Trophoblast cell (in vitro differentiated cells and primary cell): ENCODE data around the gene TBC1D9B.

Experiments used
- DNase-seq, 2 donors: peaks; one replicate each; pipeline ENCODE4 v3.0.0-alpha.2; 2016
- H2AFZ ChIP-seq: 2 replicates; pipeline ENCODE4 v1.6.1; 2013; ENCODE audit warnings: low read length, moderate library complexity, mild to moderate bottlenecking; ENCODE audit not compliant: insufficient read depth, poor library complexity
- H2AK5ac ChIP-seq: 2 replicates; pipeline ENCODE4 v1.6.1; 2013; ENCODE audit warnings: mild to moderate bottlenecking, low read length
- H2BK120ac ChIP-seq: 2 replicates; pipeline ENCODE4 v1.6.1; 2013; ENCODE audit warnings: low read length, mild to moderate bottlenecking, moderate library complexity; ENCODE audit not compliant: insufficient read depth, poor library complexity
- H2BK12ac ChIP-seq: 2 replicates; pipeline ENCODE4 v1.6.1; 2013; ENCODE audit warnings: mild to moderate bottlenecking, low read length, moderate library complexity
- H2BK5ac ChIP-seq: 2 replicates; pipeline ENCODE4 v1.6.1; 2013; ENCODE audit warnings: low read length, low read depth, moderate library complexity, mild to moderate bottlenecking; ENCODE audit not compliant: poor library complexity
- H3K14ac ChIP-seq: 2 replicates; pipeline ENCODE4 v1.6.1; 2013; ENCODE audit warnings: mild to moderate bottlenecking, low read length
- H3K18ac ChIP-seq: 2 replicates; pipeline ENCODE4 v1.6.1; 2013; ENCODE audit warnings: mild to moderate bottlenecking, low read length
- H3K23ac ChIP-seq: 2 replicates; pipeline ENCODE4 v1.6.1; 2013; ENCODE audit warnings: low read length
- H3K27ac ChIP-seq: 2 replicates; pipeline ENCODE4 v1.5.1; 2013; ENCODE audit warnings: low read depth, mild to moderate bottlenecking, inconsistent platforms, low read length, moderate library complexity
- H3K27me3 ChIP-seq: 2 replicates; pipeline ENCODE4 v1.6.1; 2013; ENCODE audit warnings: inconsistent platforms, mild to moderate bottlenecking, low read length, moderate library complexity; ENCODE audit not compliant: insufficient read depth
- H3K36me3 ChIP-seq, 2 experiments: 1 replicate in 1 of 2; 2 replicates in 1 of 2; pipeline ENCODE4 v1.6.1; 2013; ENCODE audit warnings: low read length in 2 of 2, mild to moderate bottlenecking in 2 of 2, moderate library complexity in 1 of 2; ENCODE audit not compliant: insufficient read depth in 2 of 2, control insufficient read depth in 1 of 2
- H3K4ac ChIP-seq: 2 replicates; pipeline ENCODE4 v1.6.1; 2013; ENCODE audit warnings: low read depth, mild to moderate bottlenecking, low read length, moderate library complexity
- H3K4me1 ChIP-seq, 2 experiments: 1 replicate in 1 of 2; 2 replicates in 1 of 2; pipeline ENCODE4 v1.6.1; 2013; ENCODE audit warnings: low read length in 2 of 2, mild to moderate bottlenecking in 2 of 2, moderate library complexity in 1 of 2; ENCODE audit not compliant: insufficient read depth in 2 of 2, control insufficient read depth in 1 of 2
- H3K4me2 ChIP-seq: 2 replicates; pipeline ENCODE4 v1.6.1; 2013; ENCODE audit warnings: inconsistent platforms, mild to moderate bottlenecking, low read length, moderate library complexity
- H3K4me3 ChIP-seq: 2 replicates; pipeline ENCODE4 v1.5.1; 2013; ENCODE audit warnings: mild to moderate bottlenecking, low read depth, low read length, inconsistent platforms
- H3K79me1 ChIP-seq: one replicate; pipeline ENCODE4 v1.6.1; 2013; ENCODE audit warnings: low read length
- H3K79me2 ChIP-seq: 2 replicates; pipeline ENCODE4 v1.6.1; 2013; ENCODE audit warnings: low read length, mild to moderate bottlenecking; ENCODE audit not compliant: control insufficient read depth, insufficient read depth, poor library complexity
- H3K9ac ChIP-seq: 2 replicates; pipeline ENCODE4 v1.6.1; 2013; ENCODE audit warnings: mild to moderate bottlenecking, low read length
- H3K9me3 ChIP-seq: 2 replicates; pipeline ENCODE4 v1.6.1; 2013; ENCODE audit warnings: low read depth, mild to moderate bottlenecking, control low read depth, inconsistent platforms, low read length; ENCODE audit not compliant: insufficient read depth
- H4K12ac ChIP-seq: 2 replicates; pipeline ENCODE4 v1.6.1; 2013; ENCODE audit warnings: low read depth, mild to moderate bottlenecking, low read length, moderate library complexity
- H4K8ac ChIP-seq: 2 replicates; pipeline ENCODE4 v1.6.1; 2013; ENCODE audit warnings: low read depth, mild to moderate bottlenecking, low read length, moderate library complexity
- H4K91ac ChIP-seq: one replicate; pipeline ENCODE4 v1.6.1; 2013; ENCODE audit warnings: low read depth, mild to moderate bottlenecking, low read length, moderate library complexity
- WGBS: extraction: QIAGEN DNeasy Blood & Tissue Kit; methylation state at CpG from one replicate; pipeline ENCODE4 v1.1.7; 2013; ENCODE audit warnings: missing lambda C conversion rate; ENCODE audit not compliant: insufficient read length, insufficient coverage; ENCODE audit errors: extremely low coverage; 5-methylcytosine and 5-hydroxymethylcytosine counted together

Gene TBC1D9B

DNA sequence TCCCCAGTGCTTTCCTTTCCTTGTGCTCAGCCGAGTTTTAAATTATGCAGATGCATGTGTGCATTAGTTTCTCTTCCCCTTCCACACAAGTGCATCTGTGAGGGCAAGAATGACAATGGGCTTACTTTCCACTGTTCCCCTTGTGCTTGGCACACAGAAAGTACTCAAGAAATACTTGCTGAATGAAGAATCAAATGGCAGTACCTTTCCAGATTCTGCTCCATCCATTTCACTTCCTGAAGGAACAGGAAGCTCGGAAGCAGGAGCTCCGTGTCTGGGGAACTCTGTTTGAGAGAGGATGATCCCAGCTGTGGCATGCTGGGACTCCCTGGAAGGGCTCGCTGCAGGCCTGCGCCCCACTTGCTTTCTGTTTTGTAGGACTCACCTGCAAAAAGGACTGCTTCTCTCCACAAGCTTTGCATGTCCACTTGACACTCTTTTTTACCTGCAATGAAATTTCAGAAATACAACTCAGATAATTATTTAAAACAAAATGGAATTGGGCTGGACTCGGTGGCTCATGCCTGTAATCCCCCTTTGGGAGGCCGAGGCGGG, 54.6 kb downstream of the TBC1D9B start:
- Histone ChIP-seq H3K27ac (no peak overlapping the region), H3K9me3 (no peaks in the 10 kb centered on the region), H4K8ac (no peak overlapping the region), H3K36me3 (peaks cover 25 to 29% of the 10 kb centered on the region in 2 experiments), H2BK120ac (no peak overlapping the region), H4K12ac (no peak overlapping the region), H3K4me2 (no peak overlapping the region), H3K4me1 (no peaks in the 10 kb centered on the region), H3K9ac (no peak overlapping the region), H3K27me3 (no peaks in the 10 kb centered on the region), H3K18ac (no peak overlapping the region), H3K79me1 (no peaks in the 10 kb centered on the region), H3K4me3 (no peak overlapping the region), H4K91ac (no peak overlapping the region), H2AK5ac (no peak overlapping the region), H3K23ac (no peak overlapping the region), H2AFZ (no peak overlapping the region), H3K4ac (no peak overlapping the region), H2BK5ac (no peak overlapping the region), H3K14ac (no peak overlapping the region), H2BK12ac (no peak overlapping the region), H3K79me2 (no peaks in the 10 kb centered on the region)
- WGBS: no CpG with 5 or more reads among the region's 8 CpGs
- DNase-seq: no peak

GRCh38 chr5:179841621-179842020, 66.1 kb downstream of the TBC1D9B start:
- WGBS: no CpG with 5 or more reads among the region's 9 CpGs

GRCh38 chr5:179840766-179841165, 66.9 kb downstream of the TBC1D9B start:
- Histone ChIP-seq H3K9me3 (peaks cover 1% of the 10 kb centered on the region), H3K79me1 (no peaks in the 10 kb centered on the region)
- WGBS: no CpG with 5 or more reads among the region's 17 CpGs

More at GRCh38 chr5:179841621-179842020, 66.1 kb downstream of the TBC1D9B start:
- no peak overlapping the region for H3K14ac ChIP-seq
- no peaks in the 10 kb centered on the region for H3K79me2 ChIP-seq
- H4K8ac ChIP-seq: no peak overlapping the region
- no peak overlapping the region for H3K9ac ChIP-seq
- no peak overlapping the region for H2BK12ac ChIP-seq
- no peak overlapping the region for H2AFZ ChIP-seq
- no peak overlapping the region for H4K91ac ChIP-seq
- H3K18ac ChIP-seq: no peak overlapping the region
- no peaks in the 10 kb centered on the region for H3K79me1 ChIP-seq
- no peak overlapping the region for H2BK120ac ChIP-seq
- H3K9me3 ChIP-seq: peaks cover 2% of the 10 kb centered on the region
- H3K4me2 ChIP-seq: no peak overlapping the region
- no peaks in the 10 kb centered on the region for H3K27me3 ChIP-seq
- H2AK5ac ChIP-seq: no peak overlapping the region
- no peak overlapping the region for H4K12ac ChIP-seq
- no peak for DNase-seq
- H2BK5ac ChIP-seq: no peak overlapping the region
- no peaks in the 10 kb centered on the region for H3K4me1 ChIP-seq
- H3K4me3 ChIP-seq: no peak overlapping the region
- H3K4ac ChIP-seq: no peak overlapping the region
- no peak overlapping the region for H3K23ac ChIP-seq
- H3K27ac ChIP-seq: no peak overlapping the region
- H3K36me3 ChIP-seq: peaks cover 42 to 44% of the 10 kb centered on the region in 2 experiments

DNA sequence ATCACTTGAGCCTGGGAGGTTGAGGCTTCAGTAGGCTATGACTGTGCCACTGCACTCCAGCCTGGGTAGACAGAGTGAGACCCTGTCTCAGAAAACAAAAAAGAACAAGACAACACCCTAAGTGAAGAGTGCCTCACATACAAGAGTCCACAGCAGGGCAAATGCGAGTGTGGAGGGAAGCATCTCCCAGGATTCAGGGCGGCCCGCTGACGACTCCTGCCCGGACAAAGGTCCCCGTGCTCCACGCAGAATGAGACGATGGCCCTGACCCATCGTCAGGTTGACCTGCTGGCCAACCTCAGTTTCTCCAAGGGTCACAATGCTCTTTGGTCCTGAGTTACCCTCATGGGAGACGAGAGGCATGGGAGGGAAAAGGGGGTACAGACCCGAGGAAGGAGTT, 67.4 kb downstream of the TBC1D9B start:
- WGBS: no CpG with 5 or more reads among the region's 11 CpGs

More at GRCh38 chr5:179840766-179841165, 66.9 kb downstream of the TBC1D9B start:
- Histone ChIP-seq H2BK5ac (no peak overlapping the region), H3K4ac (no peak overlapping the region), H4K12ac (no peak overlapping the region), H3K36me3 (peaks cover 46 to 49% of the 10 kb centered on the region in 2 experiments), H2AK5ac (no peak overlapping the region), H2BK120ac (no peak overlapping the region), H3K23ac (no peak overlapping the region), H3K27ac (no peak overlapping the region), H2AFZ (no peak overlapping the region), H2BK12ac (no peak overlapping the region), H3K4me2 (no peak overlapping the region), H3K14ac (no peak overlapping the region), H3K18ac (no peak overlapping the region), H4K8ac (no peak overlapping the region), H3K4me3 (no peak overlapping the region), H3K9ac (no peak overlapping the region), H4K91ac (no peak overlapping the region), H3K27me3 (no peaks in the 10 kb centered on the region), H3K79me2 (no peaks in the 10 kb centered on the region), H3K4me1 (no peaks in the 10 kb centered on the region)
- DNase-seq: peak in 1 of 2 donors; percentile 24

More for the DNA sequence above, 67.4 kb downstream of the TBC1D9B start:
- H3K79me2 ChIP-seq: no peaks in the 10 kb centered on the region
- no peak overlapping the region for H3K14ac ChIP-seq
- no peak overlapping the region for H2BK12ac ChIP-seq
- H3K18ac ChIP-seq: no peak overlapping the region
- H2AFZ ChIP-seq: no peak overlapping the region
- H2BK5ac ChIP-seq: no peak overlapping the region
- DNase-seq: peak in 1 of 2 donors; percentile 14
- H3K9ac ChIP-seq: no peak overlapping the region
- H3K4me2 ChIP-seq: no peak overlapping the region
- no peak overlapping the region for H3K27ac ChIP-seq
- no peak overlapping the region for H2AK5ac ChIP-seq
- H3K23ac ChIP-seq: no peak overlapping the region
- H4K12ac ChIP-seq: no peak overlapping the region
- no peaks in the 10 kb centered on the region for H3K9me3 ChIP-seq
- H3K79me1 ChIP-seq: no peaks in the 10 kb centered on the region
- H4K8ac ChIP-seq: no peak overlapping the region
- no peak overlapping the region for H3K4ac ChIP-seq
- H3K36me3 ChIP-seq: peaks cover 45 to 49% of the 10 kb centered on the region in 2 experiments
- no peaks in the 10 kb centered on the region for H3K4me1 ChIP-seq
- H2BK120ac ChIP-seq: no peak overlapping the region
- no peak overlapping the region for H3K4me3 ChIP-seq
- no peaks in the 10 kb centered on the region for H3K27me3 ChIP-seq
- H4K91ac ChIP-seq: no peak overlapping the region
